Fibroblast of mammary gland (primary cell): Measurements from ENCODE around the gene ALDOC.

Experiments used
- DNase-seq: peaks from one replicate; pipeline ENCODE4 v3.0.0-alpha.2; 2010; ENCODE audit warnings: low read depth
- H3K4me3 ChIP-seq: 2 replicates; pipeline ENCODE4 v1.5.1; 2011; ENCODE audit warnings: low read depth, mild to moderate bottlenecking, low read length, moderate library complexity; ENCODE audit not compliant: control insufficient read depth
- TF ChIP-seq, protein P1 (sequence below): conservative IDR thresholded peaks from 2 replicates; pipeline ENCODE4 v1.5.1; 2011; ENCODE audit warnings: low read depth, low read length, inconsistent platforms; ENCODE audit not compliant: control insufficient read depth, insufficient read depth

The ALDOC gene

DNA sequence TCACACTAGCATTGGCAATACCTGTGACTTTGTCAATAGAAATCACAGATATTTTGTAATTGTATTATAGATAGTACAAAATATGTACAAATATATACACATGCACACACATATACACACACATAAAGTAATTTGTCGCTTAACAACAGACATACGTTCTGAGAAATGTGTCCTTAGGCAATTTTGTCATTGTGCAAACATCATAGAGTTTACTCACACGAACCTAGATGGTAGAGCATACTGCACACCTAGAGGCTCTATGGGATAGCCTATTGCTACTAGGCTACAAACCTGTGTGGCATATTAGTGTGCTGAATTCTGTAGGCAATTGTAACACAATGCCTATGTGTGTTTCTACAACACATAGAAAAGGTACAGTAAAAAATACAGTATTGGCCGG lies 35.3 kb downstream of the ALDOC start:
- TF ChIP-seq, protein P1, sequence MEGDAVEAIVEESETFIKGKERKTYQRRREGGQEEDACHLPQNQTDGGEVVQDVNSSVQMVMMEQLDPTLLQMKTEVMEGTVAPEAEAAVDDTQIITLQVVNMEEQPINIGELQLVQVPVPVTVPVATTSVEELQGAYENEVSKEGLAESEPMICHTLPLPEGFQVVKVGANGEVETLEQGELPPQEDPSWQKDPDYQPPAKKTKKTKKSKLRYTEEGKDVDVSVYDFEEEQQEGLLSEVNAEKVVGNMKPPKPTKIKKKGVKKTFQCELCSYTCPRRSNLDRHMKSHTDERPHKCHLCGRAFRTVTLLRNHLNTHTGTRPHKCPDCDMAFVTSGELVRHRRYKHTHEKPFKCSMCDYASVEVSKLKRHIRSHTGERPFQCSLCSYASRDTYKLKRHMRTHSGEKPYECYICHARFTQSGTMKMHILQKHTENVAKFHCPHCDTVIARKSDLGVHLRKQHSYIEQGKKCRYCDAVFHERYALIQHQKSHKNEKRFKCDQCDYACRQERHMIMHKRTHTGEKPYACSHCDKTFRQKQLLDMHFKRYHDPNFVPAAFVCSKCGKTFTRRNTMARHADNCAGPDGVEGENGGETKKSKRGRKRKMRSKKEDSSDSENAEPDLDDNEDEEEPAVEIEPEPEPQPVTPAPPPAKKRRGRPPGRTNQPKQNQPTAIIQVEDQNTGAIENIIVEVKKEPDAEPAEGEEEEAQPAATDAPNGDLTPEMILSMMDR: no peak
- no peak for DNase-seq
- H3K4me3 ChIP-seq: no peak overlapping the region

DNA sequence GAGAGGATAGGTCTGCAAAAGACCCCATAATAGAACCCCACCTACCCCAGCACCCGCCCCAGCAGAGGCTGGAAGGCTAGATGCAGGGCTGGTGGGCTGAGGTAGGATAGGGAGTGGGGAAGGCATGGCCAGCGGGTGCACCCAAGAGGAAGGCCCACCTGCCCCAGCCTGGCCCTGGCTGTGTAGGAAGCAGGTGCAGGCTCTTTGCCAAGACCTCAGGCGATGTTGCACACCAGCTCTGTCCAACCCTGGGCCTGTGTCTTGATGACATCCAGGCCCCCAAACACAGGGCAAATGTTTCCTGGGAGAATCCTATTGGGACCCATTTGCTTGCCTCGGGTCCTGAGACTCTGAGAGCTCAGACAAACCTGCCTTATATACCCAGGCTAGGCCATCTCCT lies 36.5 kb downstream of the ALDOC start:
- TF ChIP-seq, protein P1: no peak
- H3K4me3 ChIP-seq: no peak overlapping the region
- DNase-seq: no peak

DNA sequence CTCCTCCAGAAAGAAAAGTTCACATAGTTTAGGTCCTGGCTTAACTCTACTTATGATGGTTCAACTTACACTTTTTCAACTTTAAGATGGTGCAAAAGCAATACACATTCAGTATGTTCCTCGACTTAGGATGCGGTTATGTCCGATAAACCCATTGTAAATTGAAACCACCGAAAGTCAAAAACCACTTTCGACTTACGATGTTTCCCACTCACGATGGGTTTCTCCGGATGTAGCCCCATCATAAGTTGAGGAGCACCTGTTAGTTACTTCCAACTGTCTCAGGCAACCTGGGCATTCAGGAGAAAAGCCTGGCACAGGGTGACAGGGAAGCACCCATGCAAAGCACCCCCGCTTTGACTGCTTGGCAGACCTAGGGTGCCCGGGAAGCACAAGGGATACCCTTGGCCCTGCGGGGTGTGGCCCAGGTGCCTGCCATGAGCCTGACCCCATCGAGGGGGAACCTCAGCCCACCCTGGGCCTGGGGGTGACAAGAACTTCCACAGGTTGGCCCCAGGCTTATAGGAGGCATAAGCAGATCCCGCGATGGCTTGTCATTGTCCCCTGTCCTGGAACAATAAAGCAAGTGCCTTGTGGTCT lies 38.3 kb downstream of the ALDOC start:
- H3K4me3 ChIP-seq: no peak overlapping the region
- DNase-seq: no peak
- TF ChIP-seq, protein P1: no peak

DNA sequence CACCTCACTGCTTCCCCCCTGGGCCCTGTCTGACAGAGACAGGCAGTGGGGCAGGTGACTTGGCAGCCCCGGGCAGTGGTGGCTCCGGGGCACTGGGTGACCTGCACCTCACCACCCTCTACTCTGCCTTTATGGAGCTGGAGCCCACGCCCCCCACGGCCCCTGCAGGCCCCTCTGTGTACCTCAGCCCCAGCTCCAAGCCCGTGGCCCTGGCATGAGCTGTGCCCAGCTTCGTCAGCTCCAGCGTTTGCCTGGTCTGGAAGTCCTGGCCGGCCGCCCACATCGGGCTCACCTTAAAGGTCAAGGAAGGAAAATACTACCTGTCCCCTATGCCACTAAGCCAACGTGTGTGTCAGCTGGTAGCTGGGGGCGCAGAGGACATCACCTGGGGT lies 39.5 kb downstream of the ALDOC start:
- no peak overlapping the region for H3K4me3 ChIP-seq
- DNase-seq: no peak
- TF ChIP-seq, protein P1: no peak

DNA sequence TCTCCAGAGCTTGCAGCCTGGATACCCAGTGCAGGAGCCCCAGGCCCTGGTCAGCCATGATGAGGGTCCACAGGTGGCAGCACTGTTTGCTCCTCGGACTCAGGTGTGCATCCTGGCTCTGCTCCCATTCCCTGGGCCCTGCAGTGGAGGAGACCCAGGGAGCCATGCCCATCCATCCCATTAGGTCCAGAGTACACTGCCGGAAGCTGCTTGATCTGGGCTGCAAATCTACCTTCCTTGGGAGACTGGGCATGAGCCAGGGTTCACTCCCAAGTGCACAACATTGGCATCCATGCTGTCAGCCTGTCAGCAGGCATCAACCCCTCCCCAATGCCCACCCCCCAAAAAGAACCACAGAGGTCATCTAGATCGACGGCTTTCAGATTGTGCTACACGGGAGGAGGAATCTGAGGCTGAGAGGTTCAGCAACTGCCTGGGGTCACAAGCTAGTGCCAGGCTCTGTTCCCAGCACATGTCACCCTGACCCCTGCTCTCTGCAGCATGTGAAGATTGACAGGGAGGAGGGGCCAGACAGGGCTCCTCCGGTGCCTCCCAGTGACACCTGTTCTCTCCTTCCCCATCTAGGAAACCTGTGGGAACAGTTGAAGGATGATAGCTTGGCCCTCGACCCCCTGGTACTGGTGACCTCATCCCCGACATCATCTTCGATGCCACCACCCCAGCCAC lies 40.0 kb downstream of the ALDOC start:
- no peak for DNase-seq
- TF ChIP-seq, protein P1: no peak
- no peak overlapping the region for H3K4me3 ChIP-seq

DNA sequence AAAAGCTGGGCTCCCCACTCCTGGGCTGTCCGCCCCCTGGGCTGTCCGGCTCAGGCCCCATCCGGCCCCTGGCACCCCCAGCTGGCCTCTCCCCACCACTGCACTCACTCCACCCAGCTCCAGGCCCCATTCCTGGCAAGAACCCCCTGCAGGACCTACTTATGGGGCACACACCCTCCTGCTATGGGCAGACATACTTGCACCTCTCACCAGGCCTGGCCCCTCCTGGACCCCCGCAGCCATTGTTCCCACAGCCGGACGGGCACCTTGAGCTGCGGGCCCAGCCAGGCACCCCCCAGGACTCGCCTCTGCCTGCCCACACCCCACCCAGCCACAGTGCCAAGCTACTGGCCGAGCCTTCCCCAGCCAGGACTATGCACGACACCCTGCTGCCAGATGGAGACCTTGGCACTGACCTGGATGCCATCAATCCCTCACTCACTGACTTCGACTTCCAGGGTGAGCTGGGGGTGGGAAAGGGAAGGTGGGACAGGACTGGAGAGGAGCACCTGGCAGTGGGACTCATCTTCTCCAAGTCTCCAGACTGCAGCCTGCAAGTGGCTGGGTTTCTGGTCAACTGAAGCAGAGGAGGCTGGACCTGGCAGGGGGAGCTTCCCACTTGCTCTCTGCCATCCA lies 41.8 kb downstream of the ALDOC start:
- DNase-seq: no peak
- H3K4me3 ChIP-seq: no peak overlapping the region
- TF ChIP-seq, protein P1: no peak
